Heart right ventricle (tissue), 16 donors: Measurements from ENCODE around the gene UBE2G1. TPM values are rescaled to one million over a fixed set of nuclear protein-coding genes. Genes with fewer than 3 reads are reported as not detected.

Experiments used
- ATAC-seq, 8 donors: fragments of 200-7000 bp; cut with Tn5 transposase; one replicate each; pipeline ENCODE4 v1.9.1; 2020; ENCODE audit warnings: mild to moderate bottlenecking in 8 of 8, moderate library complexity in 8 of 8, moderate number of reproducible peaks in 1 of 8
- DNase-seq, 2 donors: peaks; one replicate each; pipeline ENCODE4 v3.0.0-alpha.2; 2020
- H3K27ac ChIP-seq, 10 donors: fragments of 200-600 bp; sonication (generic) in 2 of 10; one replicate each; pipeline versions ENCODE4 v1.5.0 to v1.8.0; 2020 to 2022; ENCODE audit warnings: mild to moderate bottlenecking in 3 of 10
- H3K27me3 ChIP-seq, 7 donors: fragments of 200-600 bp; one replicate each; pipeline ENCODE4 v1.8.0; 2021 to 2022; ENCODE audit warnings: mild to moderate bottlenecking in 2 of 7
- H3K36me3 ChIP-seq, 9 donors: fragments of 200-600 bp; sonication (generic) in 1 of 9; one replicate each; pipeline versions ENCODE4 v1.5.0 to v1.8.0; 2020 to 2022; ENCODE audit warnings: mild to moderate bottlenecking in 2 of 9
- H3K4me1 ChIP-seq, 9 donors: fragments of 200-600 bp; sonication (generic) in 1 of 9; one replicate each; pipeline versions ENCODE4 v1.5.0 to v1.8.0; 2020 to 2022; ENCODE audit warnings: mild to moderate bottlenecking in 4 of 9
- H3K4me3 ChIP-seq, 10 donors: fragments of 200-600 bp; sonication (generic) in 2 of 10; one replicate each; pipeline versions ENCODE4 v1.5.0 to v1.8.0; 2020 to 2022; ENCODE audit warnings: mild to moderate bottlenecking in 7 of 10, moderate library complexity in 2 of 10
- H3K9me3 ChIP-seq, 11 donors: fragments of 200-600 bp in 10 of 11; sonication (generic) in 2 of 11; one replicate each; pipeline versions ENCODE4 v1.5.0 to v1.8.0; 2013 to 2022; ENCODE audit warnings: mild to moderate bottlenecking in 2 of 11, control low read depth in 1 of 11, moderate library complexity in 1 of 11
- CTCF ChIP-seq, 9 donors: fragments of 200-600 bp; sonication (generic) in 2 of 9; IDR thresholded peaks; one replicate each; pipeline versions ENCODE4 v1.5.0 to v1.8.0; 2021 to 2022; ENCODE audit warnings: antibody characterized with exemption in 9 of 9, mild to moderate bottlenecking in 5 of 9, moderate library complexity in 1 of 9
- WGBS, 2 donors: extraction: QIAGEN DNeasy Blood & Tissue Kit; methylation state at CpG; one replicate each; pipeline ENCODE4 v1.1.7; 2013; ENCODE audit warnings: inconsistent platforms in 1 of 2; 5-methylcytosine and 5-hydroxymethylcytosine counted together
- intact Hi-C, 10 donors: fragments of 100-400 bp; cut with DNase I; formaldehyde crosslinking; loops; one replicate each; pipeline versions ENCODE4 v1.11.1 to v1.14.2; 2022
- long read RNA-seq, 3 donors: library from polyadenylated mRNA; unstranded; transcript quantifications; one replicate each; pipeline ENCODE4 v2.0.0, GENCODE V29; 2020 to 2021
- polyA plus RNA-seq, 2 donors: library from polyadenylated mRNA; stranded (reverse); fragments of 200-250 nt; gene quantifications; one replicate each; pipeline ENCODE4 v1.2.3, GENCODE V29; 2013
- total RNA-seq, 10 donors: library from RNA; stranded (reverse); fragmentation: NEBNext Ultra II Directional in 3 of 10; extraction: Animal tissue kit (Norgen Biotek cat#: 25700) in 3 of 10; gene quantifications; one replicate each; pipeline versions ENCODE4 v1.2.1 to v1.2.4, GENCODE V29; 2021 to 2023
- donor health status: Arrhythmogenic right ventricular cardiomyopathy.
- donor health status: ischemic (EF 13 %, LVEDD 7.1; RV severe dilation, severe dysfunction).
- donor health status: healthy with polysubstance abuse.
- donor health status: DM: no; HTN: yes; CAD: no.
- donor health status: DM: no; HTN: no; CAD: no.
- donor health status: ischemic (EF 25% LVEDD 6.9; RV normal size, moderate dysfunction).
- donor health status: ischemic (EF 25% LVEDD 5.7; RV mildly dilated, moderate dysfunction).
- donor health status: healthy.
- donor health status: DM: yes; HTN: yes; CAD: no.
- donor health status: Ischemic cardiomyopathy.
- donor health status: ischemic (EF 35%, LVEDD 5.7; RV mildly dilated, moderate dysfunction).
- donor health status: nonischemic (EF 11% LVEDD 7.7; RV severe dilation, severe dysfunction).
- donor health status: DM: yes; HTN: yes; CAD: no.
- donor health status: PGD.
- donor health status: ischemic (EF 29% LVEDD 5.4; RV normal size, mild dysfunction).
- donor health status: nonischemic (EF 23%, LVEDD 6.1; RV moderate dilation, normal function).

Gene UBE2G1
- total RNA-seq (100 to 1,000 TPM in 6 of 10 donors, 10 to 100 TPM in 4; 82.1 to 119 (median 104) TPM), polyA plus RNA-seq (10 to 100 TPM; 14.9 to 41.1 TPM)
- long read RNA-seq, donor 1, transcript UBE2G1-201 (6 exons, 3,974 nt) = major isoform, 56 of 72 reads
- long read RNA-seq, donor 1, partial matches to known transcripts = 1 of 72 reads
- long read RNA-seq, donor 1, other reads (novel, unspliced or antisense) = 9 of 72 reads
- long read RNA-seq, donor 2, transcript UBE2G1-201 (6 exons, 3,974 nt) = major isoform, 70 of 96 reads
- long read RNA-seq, donor 2, transcript UBE2G1-203 (5 exons, 984 nt) = minor isoform, 7 of 96 reads
- long read RNA-seq, donor 2, partial matches to known transcripts = 3 of 96 reads
- long read RNA-seq, donor 2, other reads (novel, unspliced or antisense) = 10 of 96 reads
- long read RNA-seq, donor 3, transcript UBE2G1-204 (7 exons, 1,514 nt) = minor isoform, 5 of 171 reads
- long read RNA-seq, donor 3, transcript UBE2G1-201 (6 exons, 3,974 nt) = major isoform, 127 of 171 reads
- long read RNA-seq, donor 3, partial matches to known transcripts = 7 of 171 reads
- long read RNA-seq, donor 3, other reads (novel, unspliced or antisense) = 27 of 171 reads

- DNase-seq (peak; percentile 98 to 99), ATAC-seq (peak; percentile 92 to 96 (median 94))
- no peaks in the 10 kb centered on the region for H3K27me3 ChIP-seq
- peaks cover 2 to 39% (median 29%) of the 10 kb centered on the region in 9 donors for H3K4me1 ChIP-seq
- H3K9me3 ChIP-seq = no peaks in the 10 kb centered on the region
- H3K36me3 ChIP-seq = peaks cover 0 to 15% (median 0%) of the 10 kb centered on the region in 9 donors
- peak within 1 kb of the TSS; percentile 82 to 100 (median 98) for H3K4me3 ChIP-seq
- H3K27ac ChIP-seq = peak within 1 kb of the TSS; percentile 91 to 100 (median 98)
- intact Hi-C loops = loop anchor here in 7 of 10 donors (2.0 to 10.0 kb wide), 9 partner anchors 52 to 224 kb away; partner anchors contain the start of genes ANKFY1 (in 1 of the 7), CYB5D2 (in 1 of the 7) and ZZEF1 (in 1 of the 7)
- TF ChIP-seq CTCF (IDR thresholded peaks at IDR 0.05) = peak in 5 of 9 donors; percentile 21 to 45 (median 37)
- WGBS, 2 donors = 0 to 1% methylated on average over 65 to 70 of the region's 77 CpGs
These were observed at the start of gene UBE2G1 for GRCh38 chr17:4366327-4367063. UBE2G1 (minus strand) TSS chr17:4366675; CDS start chr17:4366316, 359 bp downstream.

GRCh38 chr17:4412933-4413831 is 46.7 kb upstream of the UBE2G1 start:
- Histone ChIP-seq H3K4me3 (peak overlapping the region in 1 of 10 donors; percentile 9), H3K27ac (no peak overlapping the region), H3K9me3 (no peaks in the 10 kb centered on the region), H3K27me3 (no peaks in the 10 kb centered on the region), H3K4me1 (peaks cover 0 to 7% (median 0%) of the 10 kb centered on the region in 9 donors), H3K36me3 (no peaks in the 10 kb centered on the region)
- DNase-seq = peak; percentile 93 to 95
- WGBS, 2 donors = 33 to 37% methylated on average over 27 of the region's 27 CpGs
- intact Hi-C loops = loop anchor here (1.0 to 10.0 kb wide), 6 partner anchors 196 to 338 kb away; no protein-coding TSS in a partner anchor
- peak; percentile 84 to 92 (median 89) for TF ChIP-seq CTCF (IDR thresholded peaks at IDR 0.05)
- ATAC-seq = peak; percentile 95 to 99 (median 97)

- 82 to 87% methylated on average over 3 of the region's 3 CpGs for WGBS, 2 donors
- peaks cover 0 to 7% (median 0%) of the 10 kb centered on the region in 9 donors for H3K4me1 ChIP-seq
- ATAC-seq (no peak), DNase-seq (no peak)
- intact Hi-C loops = loop anchor here in 8 of 10 donors (5.0 to 10.0 kb wide), 3 partner anchors 194 to 336 kb away; no protein-coding TSS in a partner anchor
- no peaks in the 10 kb centered on the region for H3K36me3 ChIP-seq
- H3K27ac ChIP-seq = no peak overlapping the region
- H3K4me3 ChIP-seq = no peak overlapping the region
- no peaks in the 10 kb centered on the region for H3K27me3 ChIP-seq
- TF ChIP-seq CTCF (IDR thresholded peaks at IDR 0.05) = no peak
- no peaks in the 10 kb centered on the region for H3K9me3 ChIP-seq
These were observed 44.7 kb upstream of the UBE2G1 start for GRCh38 chr17:4411201-4411600.
